Gastrocnemius medialis (tissue), 4 donors: ENCODE data around the gene CDA. TPM values are rescaled to one million over a fixed set of nuclear protein-coding genes. Genes with fewer than 3 reads are reported as not detected.
"Not testable (repeated sequence)": the region's sequence is repeated elsewhere in the genome, so short reads cannot be mapped to it uniquely, and the experiment has no call there.

Experiments
- ATAC-seq, 2 donors: fragments of 150-250 bp; one replicate each; pipeline ENCODE4 v1.9.1; 2016
- DNase-seq, 2 donors: peaks; one replicate each; pipeline ENCODE4 v3.0.0-alpha.2; 2019
- H3K27ac ChIP-seq, 4 donors: fragments of 200-600 bp; sonication (generic); 1 replicate in 1 of 4; 2 replicates in 3 of 4; pipeline ENCODE4 v1.5.1; 2016 to 2018; ENCODE audit warnings: mild to moderate bottlenecking in 2 of 4, moderate library complexity in 1 of 4
- H3K27me3 ChIP-seq, 3 donors: fragments of 200-600 bp; sonication (generic) in 2 of 3; 1 replicate in 1 of 3; 2 replicates in 2 of 3; pipeline versions ENCODE4 v1.5.1 to v1.6.0; 2016 to 2019; ENCODE audit warnings: mild to moderate bottlenecking in 1 of 3, moderate library complexity in 1 of 3
- H3K36me3 ChIP-seq, 2 donors: fragments of 200-600 bp; sonication (generic) in 1 of 2; one replicate each; pipeline ENCODE4 v1.5.1; 2017 to 2018
- H3K4me1 ChIP-seq, 2 donors: fragments of 200-600 bp; sonication (generic) in 1 of 2; one replicate each; pipeline ENCODE4 v1.5.1; 2016 to 2017; ENCODE audit warnings: mild to moderate bottlenecking in 2 of 2
- H3K4me3 ChIP-seq, 4 donors: fragments of 200-600 bp; sonication (generic) in 3 of 4; 1 replicate in 1 of 4; 2 replicates in 3 of 4; pipeline ENCODE4 v1.5.1; 2016 to 2019; ENCODE audit warnings: mild to moderate bottlenecking in 2 of 4
- H3K9me3 ChIP-seq, 3 donors: fragments of 200-600 bp; sonication (generic) in 2 of 3; 1 replicate in 1 of 3; 2 replicates in 2 of 3; pipeline ENCODE4 v1.5.1; 2016 to 2019
- CTCF ChIP-seq, 5 experiments: fragments of 450-650 bp in 3 of 5; fragments of 200-600 bp in 2 of 5; sonication (generic) in 2 of 5; IDR thresholded peaks in 4 of 5; conservative IDR thresholded peaks in 1 of 5; 1 replicate in 4 of 5; 2 replicates in 1 of 5; pipeline ENCODE4 v1.5.1; 2016 to 2019; ENCODE audit warnings: antibody characterized with exemption in 5 of 5, mild to moderate bottlenecking in 3 of 5, moderate library complexity in 3 of 5
- POLR2A ChIP-seq, 2 donors: fragments of 450-650 bp; IDR thresholded peaks; one replicate each; pipeline ENCODE4 v1.6.1; 2017; ENCODE audit warnings: antibody characterized with exemption in 2 of 2, mild to moderate bottlenecking in 2 of 2, moderate library complexity in 2 of 2
- in situ Hi-C, 4 donors: fragments of 200-750 bp; cut with MboI; loops; one replicate each; pipeline versions ENCODE4 v1.15.0 to v1.8.0; 2017; ENCODE audit warnings: low sequenced_read_pairs in 4 of 4
- intact Hi-C: fragments of 100-400 bp; cut with DNase I; formaldehyde crosslinking; loops from one replicate; pipeline ENCODE4 v1.15.1; 2023; ENCODE audit warnings: low total_unique reads
- total RNA-seq, 4 donors: library from RNA; depleted of rRNA; stranded (reverse); fragments of >200 nt; gene quantifications; one replicate each; pipeline versions ENCODE4 v1.1.0 to v1.2.3, GENCODE V29; 2016

CDA gene
- total RNA-seq, 4 donors from 2014 or later, result 0.71 to 1.7 (median 1.2) TPM

GRCh38 chr1:20602851-20603450 is 14.1 kb downstream of the CDA start:
- ATAC-seq (no peak), DNase-seq (no peak)
- Histone ChIP-seq H3K4me3 (no peak overlapping the region), H3K9me3 (no peaks in the 10 kb centered on the region), H3K36me3 (no peaks in the 10 kb centered on the region), H3K27me3 (no peaks in the 10 kb centered on the region), H3K27ac (no peak overlapping the region), H3K4me1 (no peaks in the 10 kb centered on the region)
- in situ Hi-C loops (no loop called here), intact Hi-C loops (no loop called here)
- TF ChIP-seq CTCF (IDR thresholded peaks at IDR 0.05 in 4 of 5, conservative IDR thresholded peaks at IDR 0.05 in 1 of 5) (no peak), POLR2A (IDR thresholded peaks at IDR 0.05) (no peak)

GRCh38 chr1:20603504-20604464 is 14.9 kb downstream of the CDA start:
- TF ChIP-seq POLR2A (IDR thresholded peaks at IDR 0.05) (no peak), CTCF (IDR thresholded peaks at IDR 0.05 in 4 of 5, conservative IDR thresholded peaks at IDR 0.05 in 1 of 5) (no peak)
- Histone ChIP-seq H3K36me3 (no peaks in the 10 kb centered on the region), H3K9me3 (no peaks in the 10 kb centered on the region), H3K27me3 (no peaks in the 10 kb centered on the region), H3K4me3 (no peak overlapping the region), H3K4me1 (no peaks in the 10 kb centered on the region), H3K27ac (no peak overlapping the region)
- DNase-seq (no peak), ATAC-seq (no peak)
- in situ Hi-C loops (no loop called here), intact Hi-C loops (no loop called here)

GRCh38 chr1:20604678-20605077 is 15.8 kb downstream of the CDA start:
- Histone ChIP-seq H3K4me1 (no peaks in the 10 kb centered on the region), H3K36me3 (no peaks in the 10 kb centered on the region), H3K9me3 (no peaks in the 10 kb centered on the region), H3K27me3 (no peaks in the 10 kb centered on the region), H3K27ac (no peak overlapping the region), H3K4me3 (no peak overlapping the region)
- intact Hi-C loops, result no loop called here
- in situ Hi-C loops, result no loop called here
- ATAC-seq, result no peak
- no peak for DNase-seq
- TF ChIP-seq CTCF (IDR thresholded peaks at IDR 0.05 in 4 of 5, conservative IDR thresholded peaks at IDR 0.05 in 1 of 5) (no peak), POLR2A (IDR thresholded peaks at IDR 0.05) (no peak)

- ATAC-seq, H3K9me3 ChIP-seq, intact Hi-C loops, H3K4me3 ChIP-seq, in situ Hi-C loops, H3K4me1 ChIP-seq, H3K27me3 ChIP-seq, H3K36me3 ChIP-seq, DNase-seq: not testable (repeated sequence)
- peak overlapping the region in 2 of 4 donors; percentile 41 to 45 for H3K27ac ChIP-seq
Observed at GRCh38 chr1:20606801-20607570, 18.1 kb downstream of the CDA start.

GRCh38 chr1:20609541-20609940 is 20.6 kb downstream of the CDA start:
- intact Hi-C loops, result no loop called here
- H3K4me1 ChIP-seq, result peaks cover 0 to 10% of the 10 kb centered on the region in 2 donors
- no peaks in the 10 kb centered on the region for H3K27me3 ChIP-seq
- no peaks in the 10 kb centered on the region for H3K9me3 ChIP-seq
- no peak for TF ChIP-seq CTCF (IDR thresholded peaks at IDR 0.05 in 4 of 5, conservative IDR thresholded peaks at IDR 0.05 in 1 of 5)
- no peak for TF ChIP-seq POLR2A (IDR thresholded peaks at IDR 0.05)
- in situ Hi-C loops, result no loop called here
- no peaks in the 10 kb centered on the region for H3K36me3 ChIP-seq
- H3K27ac ChIP-seq, result no peak overlapping the region
- ATAC-seq, result no peak
- no peak for DNase-seq
- no peak overlapping the region for H3K4me3 ChIP-seq
